GM12891 (cell line): Measurements from ENCODE around the gene TRDMT1.

Experiments
- PAX5 ChIP-seq: IDR thresholded peaks from 2 replicates; pipeline ENCODE4 v1.6.1; 2011; ENCODE audit warnings: low read length, moderate library complexity, mild to moderate bottlenecking; ENCODE audit not compliant: insufficient read depth, severe bottlenecking
- POLR2A ChIP-seq: IDR thresholded peaks from 2 replicates; pipeline ENCODE4 v1.6.1; 2011; ENCODE audit warnings: low read depth, low read length, control low read depth
- POLR2AphosphoS5 ChIP-seq: IDR thresholded peaks from 2 replicates; pipeline ENCODE4 v1.6.1; 2011; ENCODE audit warnings: low read depth, low read length, control low read depth
- POU2F2 ChIP-seq: IDR thresholded peaks from 2 replicates; pipeline ENCODE4 v1.6.1; 2011; ENCODE audit warnings: low read depth, mild to moderate bottlenecking, control low read depth, low read length, moderate library complexity
- SPI1 ChIP-seq: IDR thresholded peaks from 2 replicates; pipeline ENCODE4 v1.6.1; 2011; ENCODE audit warnings: low read depth, low read length, control low read depth
- TAF1 ChIP-seq: IDR thresholded peaks from 2 replicates; pipeline ENCODE4 v1.6.1; 2011; ENCODE audit warnings: low read depth, low read length, control low read depth

DNA sequence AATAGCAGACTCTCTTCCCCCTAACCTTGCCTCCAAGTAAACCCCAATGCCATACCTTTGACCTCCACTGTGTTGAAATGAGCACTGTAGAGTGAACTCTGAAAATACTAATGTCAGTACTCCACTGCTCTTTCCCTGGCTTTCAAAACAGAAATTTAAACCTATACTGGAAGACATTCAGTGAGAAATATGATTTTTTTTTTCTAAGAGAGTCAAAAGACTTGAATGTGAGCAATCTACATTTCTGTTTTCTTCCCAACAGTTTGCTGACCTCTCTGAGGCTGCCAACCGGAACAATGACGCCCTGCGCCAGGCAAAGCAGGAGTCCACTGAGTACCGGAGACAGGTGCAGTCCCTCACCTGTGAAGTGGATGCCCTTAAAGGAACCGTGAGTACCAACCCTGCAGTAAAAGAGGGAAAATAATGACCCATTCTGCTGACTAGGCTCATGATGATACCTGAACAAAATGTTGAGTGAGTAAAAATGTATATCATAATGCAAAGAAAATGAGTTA lies 33.0 kb upstream of the TRDMT1 start:
- TF ChIP-seq POLR2A: no peak
- TF ChIP-seq TAF1: no peak
- no peak for TF ChIP-seq POU2F2
- no peak for TF ChIP-seq POLR2AphosphoS5
- TF ChIP-seq PAX5: no peak
- TF ChIP-seq SPI1: no peak
